GM12878 (cell line): ENCODE results near the gene ANKRD33B.

Experiments
- NR2C2 ChIP-seq: IDR thresholded peaks from 2 replicates; pipeline ENCODE4 v1.6.1; 2011; ENCODE audit warnings: borderline replicate concordance, low read depth; ENCODE audit not compliant: control insufficient read depth, insufficient read length
- POLR2AphosphoS5 ChIP-seq: IDR thresholded peaks from 2 replicates; pipeline ENCODE4 v1.6.1; 2011; ENCODE audit warnings: mild to moderate bottlenecking, low read length, inconsistent platforms

DNA sequence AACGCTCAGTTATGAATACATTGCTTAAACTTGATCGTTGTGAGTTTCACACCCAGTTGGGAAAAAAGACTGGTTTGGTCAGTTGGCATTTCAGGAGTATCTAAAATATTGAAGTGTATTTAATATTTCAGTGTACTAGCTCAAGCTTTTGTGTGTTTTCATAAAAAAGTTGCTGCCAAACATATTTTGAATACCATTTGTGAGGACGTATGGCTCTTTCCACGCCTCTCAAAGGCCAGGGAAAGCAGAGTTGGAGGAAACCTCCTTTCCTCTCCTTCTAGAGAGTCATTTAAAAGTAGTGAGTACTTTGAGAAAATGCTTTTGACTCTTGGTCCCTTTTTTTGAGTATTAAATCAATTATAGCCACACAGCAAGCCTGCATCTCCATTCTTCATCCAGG lies 43.2 kb upstream of the ANKRD33B start:
- TF ChIP-seq NR2C2 (no peak), POLR2AphosphoS5 (no peak)
